HUDEP-2 (cell line): ENCODE data around the gene ENO1.
"Not testable (repeated sequence)": the region's sequence is repeated elsewhere in the genome, so short reads cannot be mapped to it uniquely, and the experiment has no call there.

Source experiments
- DNase-seq, 76 experiments: peaks; one replicate each; lab custom pipeline; 2025; ENCODE audit not compliant: unreplicated experiment in 76 of 76; lab: John Stamatoyannopoulos, UW

The ENO1 gene

GRCh38 chr1:8848663-8849386, 29.7 kb downstream of the ENO1 start:
- DNase-seq: peak in 69 of 76 experiments; percentile 9 to 88 (median 63)

- DNase-seq: no peak
Measured at GRCh38 chr1:8847990-8848389, 30.5 kb downstream of the ENO1 start.

- no peak for DNase-seq
Measured at GRCh38 chr1:8846263-8846662, 32.2 kb downstream of the ENO1 start.

GRCh38 chr1:8845104-8846097, 33.1 kb downstream of the ENO1 start:
- no peak for DNase-seq

- DNase-seq: no peak
Measured at GRCh38 chr1:8844501-8845006, 33.9 kb downstream of the ENO1 start.

- no peak for DNase-seq
Measured at GRCh38 chr1:8841395-8841794, 37.1 kb downstream of the ENO1 start.

- no peak for DNase-seq
Measured at GRCh38 chr1:8839990-8840389, 38.5 kb downstream of the ENO1 start.

GRCh38 chr1:8835941-8836643, 42.4 kb downstream of the ENO1 start:
- DNase-seq: no peak

- no peak for DNase-seq
Measured at GRCh38 chr1:8831340-8831739, 47.1 kb downstream of the ENO1 start.

- DNase-seq: not testable (repeated sequence)
Measured at GRCh38 chr1:8830732-8831131, 47.8 kb downstream of the ENO1 start.

- DNase-seq: no peak
Measured at GRCh38 chr1:8825985-8826481, 52.5 kb downstream of the ENO1 start.

GRCh38 chr1:8823295-8823664, 55.2 kb downstream of the ENO1 start:
- DNase-seq: no peak

- peak in 2 of 76 experiments; percentile 3 to 10 for DNase-seq
Measured at GRCh38 chr1:8822373-8823294, 55.9 kb downstream of the ENO1 start.

GRCh38 chr1:8821084-8821483, 57.4 kb downstream of the ENO1 start:
- no peak for DNase-seq

GRCh38 chr1:8818789-8819188, 59.7 kb downstream of the ENO1 start:
- not testable (repeated sequence) for DNase-seq

- DNase-seq: peak in 24 of 76 experiments; percentile 4 to 65 (median 24)
Measured at GRCh38 chr1:8818325-8818775, 60.1 kb downstream of the ENO1 start.

- DNase-seq: peak; percentile 9 to 94 (median 84)
Measured at GRCh38 chr1:8817412-8818324, 60.8 kb downstream of the ENO1 start, which contains the start of gene RERE. Gene RERE, minus strand, starts transcription at chr1:8817640.

GRCh38 chr1:8816831-8817411, 61.6 kb downstream of the ENO1 start:
- DNase-seq: peak in 3 of 76 experiments; percentile 19 to 36 (median 33)
